ENCODE results near the gene USP1. TPM values are rescaled to one million over a fixed set of nuclear protein-coding genes. Genes with fewer than 3 reads are reported as not detected.

USP1 gene
- total and polyA plus RNA-seq, 2 experiments from 2014 or later = 18.1 to 20.5 TPM

GRCh38 chr1:62457955-62458354 lies 21.1 kb downstream of the USP1 start:
- TF ChIP-seq, protein P1, sequence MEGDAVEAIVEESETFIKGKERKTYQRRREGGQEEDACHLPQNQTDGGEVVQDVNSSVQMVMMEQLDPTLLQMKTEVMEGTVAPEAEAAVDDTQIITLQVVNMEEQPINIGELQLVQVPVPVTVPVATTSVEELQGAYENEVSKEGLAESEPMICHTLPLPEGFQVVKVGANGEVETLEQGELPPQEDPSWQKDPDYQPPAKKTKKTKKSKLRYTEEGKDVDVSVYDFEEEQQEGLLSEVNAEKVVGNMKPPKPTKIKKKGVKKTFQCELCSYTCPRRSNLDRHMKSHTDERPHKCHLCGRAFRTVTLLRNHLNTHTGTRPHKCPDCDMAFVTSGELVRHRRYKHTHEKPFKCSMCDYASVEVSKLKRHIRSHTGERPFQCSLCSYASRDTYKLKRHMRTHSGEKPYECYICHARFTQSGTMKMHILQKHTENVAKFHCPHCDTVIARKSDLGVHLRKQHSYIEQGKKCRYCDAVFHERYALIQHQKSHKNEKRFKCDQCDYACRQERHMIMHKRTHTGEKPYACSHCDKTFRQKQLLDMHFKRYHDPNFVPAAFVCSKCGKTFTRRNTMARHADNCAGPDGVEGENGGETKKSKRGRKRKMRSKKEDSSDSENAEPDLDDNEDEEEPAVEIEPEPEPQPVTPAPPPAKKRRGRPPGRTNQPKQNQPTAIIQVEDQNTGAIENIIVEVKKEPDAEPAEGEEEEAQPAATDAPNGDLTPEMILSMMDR (IDR thresholded peaks at IDR 0.05; ENCODE audit: low read depth, low read length) = no peak
- peaks cover 19% of the 10 kb centered on the region for H3K36me3 ChIP-seq
- peak in 1 of 2 donors; percentile 23 for DNase-seq (ENCODE audit: low read depth in 1 of 2, low spot score in 1 of 2)

DNA sequence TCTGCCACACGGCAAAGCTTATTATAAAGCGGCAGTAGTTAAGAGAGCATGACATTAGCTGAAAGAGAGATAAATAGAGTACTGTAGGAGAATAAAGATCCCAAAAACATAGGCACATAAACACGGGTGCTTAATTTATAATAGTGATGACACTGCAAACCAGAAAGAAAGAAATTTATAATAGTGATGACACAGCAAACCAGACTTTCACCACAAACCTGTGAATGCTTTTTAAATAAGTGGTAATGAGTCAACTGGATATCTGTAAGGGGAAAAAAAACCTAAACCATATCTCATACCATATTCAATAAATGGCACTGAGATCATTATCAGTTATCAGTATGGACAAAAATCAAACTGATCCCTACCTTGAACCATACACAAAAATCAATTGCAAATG lies 25.5 kb downstream of the USP1 start:
- Histone ChIP-seq H3K27me3 (no peaks in the 10 kb centered on the region), H3K4me3 (no peak overlapping the region), H3K4me1 (ENCODE audit: low read depth) (no peaks in the 10 kb centered on the region), H3K36me3 (peaks cover 12% of the 10 kb centered on the region), H3K27ac (no peak overlapping the region), H3K9me3 (ENCODE audit: low read depth) (no peaks in the 10 kb centered on the region)
- no peak for DNase-seq (ENCODE audit: low read depth in 1 of 2, low spot score in 1 of 2)
- TF ChIP-seq, protein P1 (IDR thresholded peaks at IDR 0.05; ENCODE audit: low read depth, low read length) = no peak

More at GRCh38 chr1:62457955-62458354, 21.1 kb downstream of the USP1 start:
- no peaks in the 10 kb centered on the region for H3K9me3 ChIP-seq (ENCODE audit: low read depth)
- no peak overlapping the region for H3K4me3 ChIP-seq
- H3K4me1 ChIP-seq (ENCODE audit: low read depth) = no peaks in the 10 kb centered on the region
- H3K27me3 ChIP-seq = no peaks in the 10 kb centered on the region
- no peak overlapping the region for H3K27ac ChIP-seq

- no peak for DNase-seq (ENCODE audit: low read depth in 1 of 2, low spot score in 1 of 2)
- no peaks in the 10 kb centered on the region for H3K9me3 ChIP-seq (ENCODE audit: low read depth)
Observed at GRCh38 chr1:62467092-62467491, 30.2 kb downstream of the USP1 start.

GRCh38 chr1:62476525-62477219 lies 39.8 kb downstream of the USP1 start:
- Histone ChIP-seq H3K27me3 (no peaks in the 10 kb centered on the region), H3K27ac (no peak overlapping the region), H3K4me3 (no peak overlapping the region), H3K4me1 (ENCODE audit: low read depth) (no peaks in the 10 kb centered on the region), H3K36me3 (peaks cover 41% of the 10 kb centered on the region), H3K9me3 (ENCODE audit: low read depth) (no peaks in the 10 kb centered on the region)
- no peak for DNase-seq (ENCODE audit: low read depth in 1 of 2, low spot score in 1 of 2)
- TF ChIP-seq, protein P1 (IDR thresholded peaks at IDR 0.05; ENCODE audit: low read depth, low read length) = no peak

More at GRCh38 chr1:62467092-62467491, 30.2 kb downstream of the USP1 start:
- H3K4me3 ChIP-seq = no peak overlapping the region
- no peaks in the 10 kb centered on the region for H3K27me3 ChIP-seq
- TF ChIP-seq, protein P1 (IDR thresholded peaks at IDR 0.05; ENCODE audit: low read depth, low read length) = no peak
- peaks cover 20% of the 10 kb centered on the region for H3K36me3 ChIP-seq
- no peak overlapping the region for H3K27ac ChIP-seq
- H3K4me1 ChIP-seq (ENCODE audit: low read depth) = no peaks in the 10 kb centered on the region

- Histone ChIP-seq H3K9me3 (ENCODE audit: low read depth) (no peaks in the 10 kb centered on the region), H3K27me3 (no peaks in the 10 kb centered on the region)
- TF ChIP-seq, protein P1 (IDR thresholded peaks at IDR 0.05; ENCODE audit: low read depth, low read length) = no peak
Observed at GRCh38 chr1:62481681-62482080, 44.8 kb downstream of the USP1 start.

More at GRCh38 chr1:62481681-62482080, 44.8 kb downstream of the USP1 start:
- no peak overlapping the region for H3K27ac ChIP-seq
- H3K4me1 ChIP-seq (ENCODE audit: low read depth) = no peaks in the 10 kb centered on the region
- DNase-seq (ENCODE audit: low read depth in 1 of 2, low spot score in 1 of 2) = no peak
- H3K36me3 ChIP-seq = peaks cover 18% of the 10 kb centered on the region
- H3K4me3 ChIP-seq = no peak overlapping the region
